Natural killer cell (primary cell): Measurements from ENCODE around the gene RPL35. TPM values are rescaled to one million over a fixed set of nuclear protein-coding genes. Genes with fewer than 3 reads are reported as not detected.

Experiments used
- ATAC-seq, 3 donors: fragments of 150-1000 bp in 2 of 3; fragments of 200-7000 bp in 1 of 3; cut with Tn5 transposase; 1 replicate in 1 of 3; 2 replicates in 2 of 3; pipeline ENCODE4 v1.10.0; 2021; ENCODE audit warnings: mild to moderate bottlenecking in 2 of 3, moderate library complexity in 2 of 3
- DNase-seq, 2 donors: peaks; one replicate each; pipeline versions ENCODE4 v3.0.0 to v3.0.0-alpha.2; 2013 to 2021; ENCODE audit warnings: mixed read lengths in 1 of 2
- H3K27ac ChIP-seq: one replicate; pipeline ENCODE4 v1.5.1; 2013; ENCODE audit warnings: mild to moderate bottlenecking, low read length
- H3K27me3 ChIP-seq: one replicate; pipeline ENCODE4 v1.6.1; 2013; ENCODE audit warnings: low read length; ENCODE audit not compliant: control insufficient read depth, insufficient read depth
- H3K36me3 ChIP-seq: one replicate; pipeline ENCODE4 v1.6.1; 2013; ENCODE audit warnings: low read length; ENCODE audit not compliant: control insufficient read depth, insufficient read depth
- H3K4me1 ChIP-seq: one replicate; pipeline ENCODE4 v1.6.1; 2013; ENCODE audit warnings: low read length; ENCODE audit not compliant: control insufficient read depth, insufficient read depth
- H3K4me3 ChIP-seq: one replicate; pipeline ENCODE4 v1.5.1; 2013; ENCODE audit warnings: low read length
- H3K9me3 ChIP-seq: one replicate; pipeline ENCODE4 v1.6.1; 2013; ENCODE audit warnings: low read length; ENCODE audit not compliant: control insufficient read depth, insufficient read depth
- H3K27ac Mint-ChIP-seq, 2 donors: one replicate each; pipeline ENCODE4 v1.8.0; 2022; ENCODE audit warnings: mild to moderate bottlenecking in 2 of 2, mixed read lengths in 2 of 2, moderate library complexity in 1 of 2
- H3K27me3 Mint-ChIP-seq, 2 donors: one replicate each; pipeline ENCODE4 v1.8.0; 2022; ENCODE audit warnings: low read depth in 2 of 2, mixed read lengths in 2 of 2
- H3K36me3 Mint-ChIP-seq: one replicate; pipeline ENCODE4 v1.8.0; 2022; ENCODE audit warnings: mixed read lengths
- H3K4me1 Mint-ChIP-seq, 2 donors: one replicate each; pipeline ENCODE4 v1.8.0; 2022; ENCODE audit warnings: mixed read lengths in 2 of 2
- H3K4me3 Mint-ChIP-seq: one replicate; pipeline ENCODE4 v1.8.0; 2022; ENCODE audit warnings: mild to moderate bottlenecking, moderate library complexity, mixed read lengths
- H3K9me3 Mint-ChIP-seq, 2 donors: one replicate each; pipeline ENCODE4 v1.8.0; 2022; ENCODE audit warnings: mixed read lengths in 2 of 2
- CTCF ChIP-seq: fragments of 200-600 bp; IDR thresholded peaks from one replicate; pipeline ENCODE4 v1.8.0; 2022; ENCODE audit warnings: antibody characterized with exemption
- WGBS: methylation state at CpG from one replicate; pipeline ENCODE4 v1.1.7; 2013; ENCODE audit warnings: missing lambda C conversion rate; ENCODE audit not compliant: insufficient coverage; 5-methylcytosine and 5-hydroxymethylcytosine counted together
- intact Hi-C: fragments of 100-400 bp; cut with micrococcal nuclease; formaldehyde crosslinking; loops from one replicate; pipeline ENCODE4 v1.14.2; 2022
- total RNA-seq, 4 donors: library from RNA; stranded (reverse); fragments of 120-200 nt in 1 of 4; gene quantifications; one replicate each; pipeline versions ENCODE4 v1.2.3 to v1.2.4, GENCODE V29; 2013 to 2022

Gene RPL35
- total RNA-seq, 3 donors from 2014 or later (not counting 1 experiment from before 2014, with no cell fraction given), result 716 to 896 (median 795) TPM

- Histone ChIP-seq H3K9me3 (no peaks in the 10 kb centered on the region), H3K36me3 (peaks cover 30% of the 10 kb centered on the region), H3K27me3 (no peaks in the 10 kb centered on the region), H3K4me1 (peaks cover 28% of the 10 kb centered on the region), H3K4me3 (no peak overlapping the region), H3K27ac (no peak overlapping the region)
- Mint-ChIP-seq H3K27ac (peak overlapping the region; percentile 86 to 89), H3K36me3 (no peaks in the 10 kb centered on the region), H3K4me3 (peak overlapping the region; percentile 21), H3K27me3 (no peaks in the 10 kb centered on the region), H3K9me3 (no peaks in the 10 kb centered on the region), H3K4me1 (peaks cover 19 to 35% of the 10 kb centered on the region in 2 donors)
- intact Hi-C loops, result loop anchor here (5.0 kb wide), 1 partner anchor 238 kb away; no protein-coding TSS in a partner anchor
- ATAC-seq (no peak), DNase-seq (peak in 1 of 2 donors; percentile 23)
- no peak for TF ChIP-seq CTCF
- WGBS, result 74% methylated on average over 6 of the region's 7 CpGs
Observed at GRCh38 chr9:124854822-124855221, 6.9 kb downstream of the RPL35 start.

GRCh38 chr9:124854161-124854560, 7.6 kb downstream of the RPL35 start:
- H3K27ac ChIP-seq, result peak overlapping the region; percentile 87
- H3K36me3 Mint-ChIP-seq, result no peaks in the 10 kb centered on the region
- H3K4me3 Mint-ChIP-seq, result no peak overlapping the region
- intact Hi-C loops, result loop anchor here (5.0 kb wide), 1 partner anchor 237 kb away; no protein-coding TSS in a partner anchor
- H3K27ac Mint-ChIP-seq, result peak overlapping the region; percentile 86 to 89
- peaks cover 24% of the 10 kb centered on the region for H3K36me3 ChIP-seq
- peaks cover 13 to 29% of the 10 kb centered on the region in 2 donors for H3K4me1 Mint-ChIP-seq
- no peaks in the 10 kb centered on the region for H3K9me3 Mint-ChIP-seq
- no peaks in the 10 kb centered on the region for H3K27me3 Mint-ChIP-seq
- TF ChIP-seq CTCF, result no peak
- no peak overlapping the region for H3K4me3 ChIP-seq
- no peaks in the 10 kb centered on the region for H3K27me3 ChIP-seq
- DNase-seq (no peak), ATAC-seq (no peak)
- H3K4me1 ChIP-seq, result peaks cover 23% of the 10 kb centered on the region
- 91% methylated on average over 8 of the region's 8 CpGs for WGBS
- no peaks in the 10 kb centered on the region for H3K9me3 ChIP-seq

GRCh38 chr9:124853605-124854143, 8.1 kb downstream of the RPL35 start:
- no peak for TF ChIP-seq CTCF
- ATAC-seq, result peak in 1 of 3 donors; percentile 2

More at GRCh38 chr9:124853605-124854143, 8.1 kb downstream of the RPL35 start:
- intact Hi-C loops, result loop anchor here (1.0 to 5.0 kb wide), 4 partner anchors 17 to 236 kb away; no protein-coding TSS in a partner anchor
- 70% methylated on average over 11 of the region's 11 CpGs for WGBS
- no peaks in the 10 kb centered on the region for H3K36me3 Mint-ChIP-seq
- H3K36me3 ChIP-seq, result peaks cover 19% of the 10 kb centered on the region
- H3K27me3 ChIP-seq, result peaks cover 1% of the 10 kb centered on the region
- H3K4me3 Mint-ChIP-seq, result no peak overlapping the region
- H3K27ac Mint-ChIP-seq, result peak overlapping the region; percentile 86 to 89
- H3K4me3 ChIP-seq, result no peak overlapping the region
- H3K4me1 ChIP-seq, result peaks cover 23% of the 10 kb centered on the region
- H3K9me3 ChIP-seq, result no peaks in the 10 kb centered on the region
- peak in 1 of 2 donors; percentile 42 for DNase-seq
- H3K9me3 Mint-ChIP-seq, result no peaks in the 10 kb centered on the region
- H3K4me1 Mint-ChIP-seq, result peaks cover 13 to 27% of the 10 kb centered on the region in 2 donors
- no peaks in the 10 kb centered on the region for H3K27me3 Mint-ChIP-seq
- H3K27ac ChIP-seq, result peak overlapping the region; percentile 87
